Activated CD4-positive, alpha-beta T cell treated with anti-CD3 and anti-CD28 coated beads, Interleukin-2, amount 50 U/mL, for 1 hour (primary cell): Measurements from ENCODE around the gene ARID3C.
A peak's percentile ranks its signal among the peaks of the same experiment; 100 is the strongest.

Experiments used
- DNase-seq: peaks from one replicate; pipeline ENCODE4 v3.0.0-alpha.2; 2020

ARID3C gene

GRCh38 chr9:34628656-34629490, at the start of gene ARID3C:
ARID3C (minus strand) TSS chr9:34629066; CDS start chr9:34628014, 1,052 bp downstream.
- DNase-seq = peak; percentile 34

- DNase-seq = no peak
Observed at GRCh38 chr9:34675869-34676268, 47.0 kb upstream of the ARID3C start.

- peak; percentile 52 for DNase-seq
Observed at GRCh38 chr9:34675048-34675714, 46.3 kb upstream of the ARID3C start.

- no peak for DNase-seq
Observed at GRCh38 chr9:34674440-34674839, 45.6 kb upstream of the ARID3C start.

GRCh38 chr9:34671307-34671706, 42.4 kb upstream of the ARID3C start:
- no peak for DNase-seq

GRCh38 chr9:34669809-34670562, 41.1 kb upstream of the ARID3C start:
- no peak for DNase-seq

GRCh38 chr9:34665381-34666250, 36.8 kb upstream of the ARID3C start:
- DNase-seq = peak; percentile 89

GRCh38 chr9:34665067-34665380, 36.2 kb upstream of the ARID3C start:
- DNase-seq = no peak

GRCh38 chr9:34664281-34665066, 35.6 kb upstream of the ARID3C start:
- peak; percentile 62 for DNase-seq

GRCh38 chr9:34663303-34663605, 34.4 kb upstream of the ARID3C start:
- DNase-seq = peak; percentile 25

GRCh38 chr9:34662526-34663302, 33.8 kb upstream of the ARID3C start, which contains the start of gene CCL27:
CCL27 (minus strand) TSS chr9:34662657; CDS start chr9:34662633, 24 bp downstream.
- no peak for DNase-seq

- DNase-seq = no peak
Observed at GRCh38 chr9:34659592-34660253, 30.9 kb upstream of the ARID3C start.

- DNase-seq = no peak
Observed at GRCh38 chr9:34658461-34658860, 29.6 kb upstream of the ARID3C start.

- DNase-seq = no peak
Observed at GRCh38 chr9:34656992-34657391, 28.1 kb upstream of the ARID3C start.

- DNase-seq = no peak
Observed at GRCh38 chr9:34655394-34655793, 26.5 kb upstream of the ARID3C start.

- no peak for DNase-seq
Observed at GRCh38 chr9:34654323-34655051, 25.6 kb upstream of the ARID3C start.

- no peak for DNase-seq
Observed at GRCh38 chr9:34653151-34654072, 24.5 kb upstream of the ARID3C start.

- no peak for DNase-seq
Observed at GRCh38 chr9:34652602-34653000, 23.7 kb upstream of the ARID3C start.
